ENCODE measurements around the gene SLC35C1. TPM values are rescaled to one million over a fixed set of nuclear protein-coding genes. Genes with fewer than 3 reads are reported as not detected.

SLC35C1 gene
- total RNA-seq, 1 donor from 2014 or later, result 12.0 TPM

DNA sequence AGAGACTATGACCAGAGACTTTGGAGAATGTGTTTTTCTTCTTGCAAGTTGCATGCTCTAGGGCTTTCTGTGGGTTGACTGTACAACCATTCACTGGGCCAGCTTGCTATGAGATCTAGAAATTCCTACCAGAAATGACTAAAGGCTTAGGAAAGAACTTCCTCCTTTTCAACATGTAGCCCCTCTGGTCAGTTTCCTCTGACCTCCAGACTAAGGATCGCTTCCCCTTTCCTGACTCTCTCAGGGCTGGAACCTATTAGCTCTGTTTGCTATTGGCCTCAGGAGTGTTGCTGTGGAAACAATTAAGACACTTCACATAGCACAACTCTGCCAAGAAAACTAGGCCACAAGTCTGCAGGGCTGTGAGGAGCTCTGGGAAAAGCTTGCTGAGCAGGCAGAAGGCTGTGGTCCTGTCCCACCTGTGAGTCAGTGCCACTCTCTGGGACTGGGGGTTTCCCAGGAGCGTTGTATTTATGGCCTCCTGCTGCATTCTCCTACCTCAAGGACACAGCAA lies 53.1 kb downstream of the SLC35C1 start:
- peak; percentile 80 for ATAC-seq
- DNase-seq (ENCODE audit: low spot score), result no peak
- intact Hi-C loops (cut with DNase I), result no loop called here

DNA sequence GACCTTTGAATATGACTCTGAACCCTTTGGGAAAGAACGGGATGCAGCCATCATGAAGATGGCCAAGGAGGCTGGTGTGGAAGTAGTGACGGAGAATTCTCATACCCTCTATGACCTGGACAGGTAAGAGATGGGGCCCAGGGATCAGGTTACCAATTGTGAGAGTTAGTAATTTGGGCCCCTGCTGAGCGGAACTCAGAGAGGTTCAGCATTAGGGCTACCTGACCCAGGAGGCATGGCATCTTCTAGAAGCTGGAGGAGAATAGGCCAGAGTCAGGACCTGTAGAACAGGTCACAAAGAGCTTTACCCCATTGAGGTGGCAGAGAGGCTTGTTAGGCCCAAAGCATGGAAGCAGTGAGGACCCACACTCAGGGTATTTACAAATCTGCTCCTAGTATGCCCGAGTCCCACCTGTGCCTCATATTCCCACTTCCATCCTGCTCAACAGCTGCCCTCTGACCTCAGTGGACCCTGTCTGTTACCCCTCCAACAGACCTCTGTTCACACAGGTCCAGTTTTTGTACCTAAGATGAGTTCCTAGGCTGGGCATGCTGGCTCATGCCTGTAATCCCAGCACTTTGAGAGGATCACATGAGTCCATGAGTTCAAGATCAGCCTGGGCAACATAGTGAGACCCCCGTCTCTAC lies 53.9 kb downstream of the SLC35C1 start:
- intact Hi-C loops (cut with DNase I), result no loop called here
- no peak for ATAC-seq
- DNase-seq (ENCODE audit: low spot score), result no peak

DNA sequence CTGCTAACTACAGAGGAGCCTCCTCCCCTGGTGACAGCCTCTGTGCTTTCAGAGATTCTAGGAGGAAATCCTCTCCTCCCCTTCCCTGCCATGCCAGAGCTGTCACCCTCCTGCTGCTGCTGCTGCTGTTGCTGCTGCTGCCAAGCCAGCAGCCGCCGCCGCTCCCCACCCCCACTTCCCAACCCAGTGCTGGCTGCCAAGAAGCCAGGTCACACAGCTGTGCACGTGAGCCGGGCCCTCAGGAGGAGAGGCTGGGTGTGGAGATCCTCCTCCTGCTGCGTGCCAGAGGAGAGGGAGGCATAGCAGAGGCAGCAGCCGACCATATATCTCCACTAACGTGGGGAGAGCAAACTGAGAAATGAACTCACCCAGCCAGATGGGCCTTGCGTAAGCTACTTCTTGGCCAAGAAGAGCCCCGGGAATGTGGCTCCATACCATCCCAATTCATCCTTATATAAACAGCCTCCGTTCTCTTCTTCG lies 54.8 kb downstream of the SLC35C1 start:
- DNase-seq (ENCODE audit: low spot score), result peak; percentile 94
- ATAC-seq, result peak; percentile 91
- intact Hi-C loops (cut with DNase I), result no loop called here

DNA sequence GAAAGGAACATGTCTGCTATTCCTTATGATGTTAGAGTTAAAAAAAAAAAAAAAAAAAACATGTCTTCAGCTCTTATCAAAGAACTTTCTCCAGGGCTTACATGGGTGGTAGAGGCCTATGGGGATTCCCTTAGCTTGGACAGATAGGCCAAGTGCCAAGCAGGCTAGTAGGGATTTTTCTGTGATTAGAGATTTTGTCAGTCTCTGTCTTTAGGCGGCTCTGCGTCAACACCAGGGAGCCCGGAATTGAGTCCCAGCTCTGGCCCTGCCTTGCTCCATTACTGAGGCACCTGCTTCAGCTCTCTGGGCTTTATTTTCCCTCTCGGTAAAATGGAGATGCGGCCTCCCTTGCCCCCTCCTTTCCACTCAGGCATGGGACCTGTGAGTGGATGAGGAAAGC lies 55.4 kb downstream of the SLC35C1 start:
- ATAC-seq (no peak), DNase-seq (ENCODE audit: low spot score) (peak; percentile 42)
- intact Hi-C loops (cut with DNase I), result no loop called here

DNA sequence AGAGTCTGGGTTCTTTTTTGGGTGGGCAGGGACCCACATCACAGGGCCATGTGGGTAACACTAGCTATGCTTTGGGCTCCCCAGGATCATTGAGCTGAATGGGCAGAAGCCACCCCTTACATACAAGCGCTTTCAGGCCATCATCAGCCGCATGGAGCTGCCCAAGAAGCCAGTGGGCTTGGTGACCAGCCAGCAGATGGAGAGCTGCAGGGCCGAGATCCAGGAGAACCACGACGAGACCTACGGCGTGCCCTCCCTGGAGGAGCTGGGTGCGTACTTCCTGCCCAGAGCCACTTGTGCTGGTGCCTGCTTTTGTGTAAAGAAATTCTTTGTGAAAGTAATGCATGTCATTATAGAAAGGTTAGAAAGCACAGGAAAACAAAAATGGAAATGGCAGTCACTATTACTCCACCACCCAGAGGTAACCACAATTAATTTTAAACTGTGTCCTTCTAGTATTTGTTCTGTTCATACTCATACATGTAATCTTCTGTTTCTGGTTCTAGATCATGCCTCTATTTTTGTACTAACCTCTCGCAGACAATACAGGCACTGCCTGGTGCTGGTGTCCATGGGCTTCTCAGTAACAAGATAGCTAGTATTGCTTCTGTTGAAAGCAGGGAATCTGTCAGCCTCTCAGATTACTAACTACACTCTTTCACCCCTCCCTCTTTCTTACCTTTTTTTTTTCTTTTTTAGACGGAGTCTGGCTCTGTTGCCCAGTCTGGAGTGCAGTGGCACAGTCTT lies 56.0 kb downstream of the SLC35C1 start:
- ATAC-seq, result no peak
- intact Hi-C loops (cut with DNase I), result no loop called here
- DNase-seq (ENCODE audit: low spot score), result no peak

Other genes with a start within 250 kb of the SLC35C1 start
- gene CHST1, start 139.5 kb upstream of the SLC35C1 start, total RNA-seq, result 2.1 TPM
- 74.2 TPM for gene CRY2, start 42.3 kb downstream of the SLC35C1 start, total RNA-seq
- gene MAPK8IP1, start 80.5 kb downstream of the SLC35C1 start, total RNA-seq, result 285 TPM
- not detected for gene FREY1, start 102.1 kb downstream of the SLC35C1 start, total RNA-seq
- gene PEX16, start 112.7 kb downstream of the SLC35C1 start, total RNA-seq, result 19.0 TPM
- 1.4 TPM for gene LARGE2, start 117.5 kb downstream of the SLC35C1 start, total RNA-seq